GM12865 (cell line): ENCODE measurements around the gene PTCH1.

Experiments used
- DNase-seq: peaks from one replicate; pipeline ENCODE4 v3.0.0; 2010; ENCODE audit warnings: low read depth
- H3K4me3 ChIP-seq: 2 replicates; pipeline ENCODE4 v1.5.1; 2011; ENCODE audit warnings: mild to moderate bottlenecking, low read depth, low read length, control low read depth
- TF ChIP-seq, protein P1 (sequence below): IDR thresholded peaks from 2 replicates; pipeline ENCODE4 v1.5.1; 2011; ENCODE audit warnings: low read length, control low read depth, low read depth, inconsistent platforms; ENCODE audit not compliant: insufficient read depth; ENCODE audit errors: missing control alignments

The PTCH1 gene

DNA sequence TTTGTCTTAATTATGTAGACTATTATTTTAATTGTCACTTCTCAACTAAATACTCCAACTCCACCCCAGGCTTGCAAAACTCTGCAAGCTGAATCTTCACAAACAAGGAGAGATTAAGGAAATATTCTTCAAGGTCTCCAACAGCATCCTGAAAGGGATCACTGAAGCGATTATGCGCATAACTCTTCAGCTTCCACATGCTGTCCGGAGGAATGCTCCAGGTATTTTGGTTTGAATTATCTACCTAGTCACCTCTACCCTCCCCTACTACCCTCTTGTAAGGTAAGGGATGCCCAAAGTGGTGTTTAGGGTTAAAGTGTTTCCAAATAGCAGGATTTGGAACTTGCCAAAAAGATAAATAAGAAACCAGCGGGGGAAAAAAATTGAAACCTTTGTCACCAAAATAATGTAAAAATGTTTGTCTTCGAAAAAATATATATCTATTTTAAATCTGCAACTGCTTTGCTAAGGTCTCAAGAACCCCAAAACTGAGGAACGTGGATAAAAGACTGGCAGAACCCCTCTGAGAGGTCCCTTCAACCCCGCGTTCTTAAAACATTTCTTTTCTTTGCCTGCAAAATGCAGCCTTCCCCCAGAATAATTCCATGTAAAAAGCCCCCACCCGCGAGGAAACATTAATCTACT is 11.6 kb downstream of the PTCH1 start:
- peak overlapping the region; percentile 29 for H3K4me3 ChIP-seq
- TF ChIP-seq, protein P1, sequence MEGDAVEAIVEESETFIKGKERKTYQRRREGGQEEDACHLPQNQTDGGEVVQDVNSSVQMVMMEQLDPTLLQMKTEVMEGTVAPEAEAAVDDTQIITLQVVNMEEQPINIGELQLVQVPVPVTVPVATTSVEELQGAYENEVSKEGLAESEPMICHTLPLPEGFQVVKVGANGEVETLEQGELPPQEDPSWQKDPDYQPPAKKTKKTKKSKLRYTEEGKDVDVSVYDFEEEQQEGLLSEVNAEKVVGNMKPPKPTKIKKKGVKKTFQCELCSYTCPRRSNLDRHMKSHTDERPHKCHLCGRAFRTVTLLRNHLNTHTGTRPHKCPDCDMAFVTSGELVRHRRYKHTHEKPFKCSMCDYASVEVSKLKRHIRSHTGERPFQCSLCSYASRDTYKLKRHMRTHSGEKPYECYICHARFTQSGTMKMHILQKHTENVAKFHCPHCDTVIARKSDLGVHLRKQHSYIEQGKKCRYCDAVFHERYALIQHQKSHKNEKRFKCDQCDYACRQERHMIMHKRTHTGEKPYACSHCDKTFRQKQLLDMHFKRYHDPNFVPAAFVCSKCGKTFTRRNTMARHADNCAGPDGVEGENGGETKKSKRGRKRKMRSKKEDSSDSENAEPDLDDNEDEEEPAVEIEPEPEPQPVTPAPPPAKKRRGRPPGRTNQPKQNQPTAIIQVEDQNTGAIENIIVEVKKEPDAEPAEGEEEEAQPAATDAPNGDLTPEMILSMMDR: no peak
- no peak for DNase-seq

DNA sequence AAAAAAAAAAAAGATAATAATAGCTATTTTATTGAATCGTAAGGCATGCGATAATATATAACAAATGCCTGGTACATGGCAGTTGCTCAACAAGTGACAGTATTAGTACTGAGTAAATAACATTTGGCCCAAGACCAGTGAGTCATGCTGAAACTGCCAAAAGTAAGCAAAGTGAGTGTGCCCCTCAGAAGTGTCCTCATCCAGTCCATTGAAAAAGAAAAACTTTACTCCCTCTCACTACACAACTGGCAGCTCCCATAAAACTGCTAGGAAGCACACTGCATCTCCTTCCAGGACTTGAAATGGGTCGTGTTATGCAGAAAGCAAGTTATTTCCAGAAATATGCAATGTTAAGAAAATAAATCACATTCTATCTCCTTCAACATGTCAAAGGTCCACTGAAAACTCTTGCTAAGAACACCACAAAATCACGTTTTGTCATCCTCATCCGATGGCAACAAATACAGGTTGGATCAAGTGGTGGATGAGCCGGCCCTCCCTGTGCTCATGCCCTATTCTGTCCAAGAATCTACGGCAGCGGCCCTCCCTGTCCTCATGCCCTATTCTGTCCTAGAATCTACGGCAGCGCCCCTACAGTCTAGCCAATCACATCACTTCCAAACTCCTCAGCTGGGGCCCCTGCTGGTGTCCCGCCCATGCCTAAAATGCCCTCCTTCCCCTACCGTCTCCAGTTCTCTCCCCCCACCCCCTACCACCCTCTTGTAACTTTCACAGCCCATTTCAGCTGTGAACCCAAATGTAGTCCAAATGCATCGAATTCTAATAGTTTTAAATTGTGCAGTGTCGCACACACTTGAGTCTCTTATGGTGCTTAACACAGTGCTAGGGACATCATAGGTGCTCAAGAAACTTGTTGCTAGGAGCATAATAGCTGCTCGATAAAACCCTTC is 12.5 kb downstream of the PTCH1 start:
- H3K4me3 ChIP-seq: no peak overlapping the region
- TF ChIP-seq, protein P1: no peak
- DNase-seq: no peak

DNA sequence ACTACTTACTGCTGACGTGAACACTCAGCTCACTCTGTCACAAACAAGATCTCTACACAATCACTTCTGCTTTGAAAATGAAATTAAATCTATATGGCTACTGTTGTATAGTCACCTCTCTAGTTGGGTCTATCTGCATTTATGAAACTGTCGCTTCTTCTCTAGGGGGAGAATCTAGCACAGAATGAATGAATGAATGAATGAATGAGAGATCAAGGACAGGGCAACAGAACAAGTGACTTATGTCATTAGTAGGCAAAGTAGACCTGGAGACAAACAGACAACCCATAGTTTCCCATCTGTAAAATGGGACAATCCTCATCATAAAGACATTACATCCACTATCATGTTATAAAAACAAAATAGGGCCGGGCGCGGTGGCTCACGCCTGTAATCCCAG is 13.4 kb downstream of the PTCH1 start:
- TF ChIP-seq, protein P1: no peak
- no peak for DNase-seq
- no peak overlapping the region for H3K4me3 ChIP-seq

DNA sequence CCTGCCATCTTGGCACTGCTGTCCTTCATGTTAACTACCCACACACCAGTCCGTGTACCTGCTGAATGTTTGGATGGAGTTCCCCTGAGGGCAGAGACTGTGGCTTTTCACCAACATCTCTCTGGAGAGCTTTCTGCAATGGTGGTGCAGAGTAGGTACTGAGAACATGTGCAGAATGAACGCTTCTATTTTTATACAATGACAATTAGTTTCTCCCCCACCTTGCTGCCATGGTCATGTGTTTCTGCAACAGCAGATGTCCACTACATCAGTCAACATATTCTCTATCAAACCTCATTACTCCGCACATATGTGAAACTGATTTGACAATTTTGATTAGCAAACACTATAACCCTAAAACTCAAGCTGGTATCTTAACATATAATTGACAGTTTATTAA is 14.5 kb downstream of the PTCH1 start:
- TF ChIP-seq, protein P1: no peak
- DNase-seq: no peak
- H3K4me3 ChIP-seq: no peak overlapping the region

DNA sequence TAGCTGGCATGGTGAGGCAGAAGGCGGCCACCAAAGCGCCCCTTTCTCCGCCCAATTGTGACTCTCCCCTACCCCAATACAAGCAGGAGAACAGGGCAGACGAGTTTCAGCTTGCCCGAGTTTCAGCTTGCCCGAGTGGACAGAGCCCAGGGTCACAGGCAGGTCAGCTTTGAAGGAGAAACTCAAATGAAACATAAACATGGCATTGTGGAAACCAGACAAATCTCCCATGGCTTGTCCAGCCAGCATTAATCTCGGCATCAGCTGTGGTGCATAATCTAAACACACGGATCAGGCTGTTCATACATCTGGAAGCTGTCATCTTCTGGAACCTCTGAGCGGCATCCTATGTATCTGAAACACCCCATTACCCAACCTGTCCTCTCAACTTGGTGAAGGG is 16.9 kb downstream of the PTCH1 start:
- no peak overlapping the region for H3K4me3 ChIP-seq
- TF ChIP-seq, protein P1: no peak
- DNase-seq: no peak

DNA sequence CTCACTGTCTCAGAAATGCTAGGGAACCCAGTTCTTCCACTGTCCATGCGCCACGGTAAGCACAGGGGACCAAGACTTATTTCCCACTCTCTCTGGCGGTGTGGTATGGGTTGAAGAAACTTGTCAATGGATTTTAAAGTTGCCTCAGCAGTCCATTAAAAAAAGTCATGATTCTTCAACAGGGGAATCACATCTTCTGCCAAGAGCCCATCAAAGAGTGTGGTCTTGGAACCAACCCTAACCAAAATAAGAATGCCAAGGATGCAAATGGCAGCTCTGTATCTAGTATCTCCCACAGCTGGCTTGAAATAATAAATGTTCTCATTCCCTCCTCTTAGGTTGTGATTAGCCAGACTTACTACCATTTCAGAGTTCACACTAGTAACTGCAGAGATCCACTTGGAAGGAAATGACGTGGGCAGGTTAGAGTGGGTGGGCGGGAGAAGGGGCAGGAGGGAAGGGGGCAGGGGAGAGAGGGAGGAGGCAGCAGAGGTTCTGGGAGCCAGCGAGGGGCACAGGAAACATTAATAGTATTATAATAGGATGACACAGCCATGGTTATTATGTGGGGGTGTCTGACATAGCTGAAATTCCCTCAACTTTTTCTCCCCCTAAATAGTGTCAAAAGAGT is 17.6 kb downstream of the PTCH1 start:
- no peak overlapping the region for H3K4me3 ChIP-seq
- no peak for DNase-seq
- TF ChIP-seq, protein P1: no peak
